PC-9 (cell line): ENCODE results near the gene PTPRD.

Source experiments
- CTCF ChIP-seq: fragments of 200-600 bp; sonication (generic); conservative IDR thresholded peaks from 2 replicates; pipeline ENCODE4 v1.6.1; 2017; ENCODE audit warnings: mixed run types, antibody characterized with exemption, mild to moderate bottlenecking, moderate library complexity
- EZH2 ChIP-seq: fragments of 200-600 bp; sonication (generic); IDR thresholded peaks from 2 replicates; pipeline ENCODE4 v1.8.0; 2017; ENCODE audit warnings: antibody characterized with exemption, low read depth

GRCh38 chr9:8574846-8575245 lies 2038.0 kb downstream of the PTPRD start:
- TF ChIP-seq CTCF: no peak
- no peak for TF ChIP-seq EZH2
